GM12878 (cell line): ENCODE results near the gene SWSAP1. TPM values are rescaled to one million over a fixed set of nuclear protein-coding genes. Genes with fewer than 3 reads are reported as not detected.
"Not testable (repeated sequence)": the region's sequence is repeated elsewhere in the genome, so short reads cannot be mapped to it uniquely, and the experiment has no call there.

Source experiments
- ATAC-seq: fragments of 200-7000 bp; cut with Tn5 transposase; 3 replicates; pipeline ENCODE4 v1.9.1; 2020; ENCODE audit warnings: mild to moderate bottlenecking, moderate library complexity
- BruUV-seq: library from RNA; stranded (reverse); fragments of 400-500 nt; replicated peaks from 2 replicates; lab custom pipeline; 2021; lab: Mats Ljungman, UMichigan
- CTCF ChIA-PET: fragments of 300-600 bp; sonication (Branson Sonifier 250); formaldehyde crosslinking; extraction: SDS; loops from one replicate; lab custom pipeline; 2021; ENCODE audit warnings: inconsistent platforms; lab: Yijun Ruan, JAX
- POLR2A ChIA-PET: fragments of 350-600 bp; formaldehyde crosslinking; extraction: SDS; loops from one replicate; lab custom pipeline; 2021; ENCODE audit warnings: inconsistent platforms; lab: Charles Lee
- RAD21 ChIA-PET: fragments of 300-600 bp; sonication (Branson Sonifier 250); formaldehyde crosslinking; loops from one replicate; lab custom pipeline; 2023; ENCODE audit warnings: antibody characterized with exemption; ENCODE audit not compliant: unreplicated experiment; lab: Charles Lee
- SMC1A ChIA-PET: fragments of 300-600 bp; sonication (Branson Sonifier 250); formaldehyde crosslinking; loops from one replicate; lab custom pipeline; 2023; ENCODE audit not compliant: unreplicated experiment, uncharacterized antibody; lab: Charles Lee
- DNase-seq: peaks from one replicate; pipeline ENCODE4 v3.0.0-alpha.2; 2011; ENCODE audit warnings: low read depth, low spot score
- FAIRE-seq: peaks from 3 replicates; lab custom pipeline; 2011; peaks lifted over from hg19 to GRCh38; lab: Jason Lieb, UNC
- H2AFZ ChIP-seq: 2 replicates; pipeline ENCODE4 v1.6.0; 2011; ENCODE audit warnings: low read depth, low read length, control low read depth; ENCODE audit not compliant: control insufficient read depth
- H3K27ac ChIP-seq: 2 replicates; pipeline ENCODE4 v1.5.1; 2011; ENCODE audit warnings: control low read depth; ENCODE audit not compliant: control insufficient read depth, insufficient read depth
- H3K27me3 ChIP-seq, 2 experiments: replicated peaks in 1 of 2; 2 replicates each; pipeline versions ENCODE4 v1.6.0 to v1.6.1; 2011; ENCODE audit warnings: low read length in 1 of 2; ENCODE audit not compliant: control insufficient read depth in 2 of 2, insufficient read depth in 2 of 2
- H3K36me3 ChIP-seq, 2 experiments: 2 replicates each; pipeline ENCODE4 v1.5.1; 2011; ENCODE audit warnings: low read length in 1 of 2; ENCODE audit not compliant: control insufficient read depth in 2 of 2, insufficient read depth in 2 of 2
- H3K4me1 ChIP-seq: 2 replicates; pipeline ENCODE4 v1.6.1; 2011; ENCODE audit warnings: mild to moderate bottlenecking, low read length, moderate library complexity, mixed read lengths; ENCODE audit not compliant: control insufficient read depth, insufficient read depth
- H3K4me2 ChIP-seq: 2 replicates; pipeline ENCODE4 v1.6.0; 2011; ENCODE audit warnings: control low read depth; ENCODE audit not compliant: control insufficient read depth, insufficient read depth
- H3K4me3 ChIP-seq: fragments of 200-600 bp; sonication (generic); 2 replicates; pipeline ENCODE4 v1.5.1; 2016
- H3K79me2 ChIP-seq: 2 replicates; pipeline ENCODE4 v1.6.0; 2011; ENCODE audit warnings: low read length; ENCODE audit not compliant: control insufficient read depth, insufficient read depth
- H3K9ac ChIP-seq: 2 replicates; pipeline ENCODE4 v1.8.0; 2011; ENCODE audit warnings: low read length, control low read depth, mixed read lengths; ENCODE audit not compliant: control insufficient read depth, insufficient read depth
- H3K9me3 ChIP-seq: replicated peaks from 3 replicates; pipeline ENCODE4 v1.5.1; 2011; ENCODE audit warnings: mild to moderate bottlenecking, low read length; ENCODE audit not compliant: control insufficient read depth, insufficient read depth
- H4K20me1 ChIP-seq: 2 replicates; pipeline ENCODE4 v1.6.0; 2011; ENCODE audit not compliant: control insufficient read depth, insufficient read depth
- E4F1 ChIP-seq: fragments of 450-650 bp; IDR thresholded peaks from 2 replicates; pipeline ENCODE4 v1.6.1; 2018; ENCODE audit warnings: borderline replicate concordance, mild to moderate bottlenecking; ENCODE audit not compliant: partially characterized antibody
- REST ChIP-seq: IDR thresholded peaks from 2 replicates; pipeline ENCODE4 v1.6.1; 2012; ENCODE audit warnings: mild to moderate bottlenecking, low read depth, low read length
- WGBS: methylation state at CpG from one replicate; pipeline ENCODE4 v1.1.6; 2016; ENCODE audit warnings: low lambda C conversion rate; ENCODE audit not compliant: insufficient replicate concordance, insufficient coverage; ENCODE audit errors: missing lambda C conversion rate; 5-methylcytosine and 5-hydroxymethylcytosine counted together
- in situ Hi-C: fragments of 300-500 bp; cut with MboI; formaldehyde crosslinking; loops from 9 replicates; pipeline ENCODE4 v1.14.3; 2018; ENCODE audit warnings: mixed read lengths
- intact Hi-C: fragments of 100-400 bp; cut with micrococcal nuclease; formaldehyde crosslinking; loops from one replicate; pipeline ENCODE4 v1.14.2; 2022; ENCODE audit not compliant: unreplicated experiment
- polyA plus RNA-seq, 11 experiments: library from polyadenylated mRNA; depleted of rRNA in 4 of 11; unstranded in 6 of 11; stranded (reverse) in 5 of 11; fragments of >200 nt; fragmentation: Nextera tagmentation in 4 of 11; fragmentation: Illumina TruSeq in 1 of 11; extraction: Ambion mirVana in 4 of 11; extraction: Trizol in 1 of 11; gene quantifications; 1 replicate in 1 of 11; 2 replicates in 10 of 11; pipeline versions ENCODE4 v1.2.1 to v1.2.3, GENCODE V29; 2011 to 2016; ENCODE audit warnings: inconsistent platforms in 2 of 11, missing spikeins in 2 of 11, low read depth in 1 of 11
- total RNA-seq, 4 experiments: library from RNA; depleted of rRNA in 3 of 4; stranded (reverse); fragments of >200 nt in 3 of 4; fragmentation: Illumina TruSeq in 1 of 4; extraction: Trizol in 1 of 4; gene quantifications; 2 replicates each; pipeline versions ENCODE4 v1.2.1 to v1.2.3, GENCODE V29; 2013 to 2021

SWSAP1 gene
- total and polyA plus RNA-seq, 10 of the 15 experiments (the other 5 are each of a cell fraction or from before 2014, with no cell fraction given): 0.18 to 6.5 (median 2.4) TPM

- RAD21 ChIA-PET: no interaction called here
- CTCF ChIA-PET: no interaction called here
- POLR2A ChIA-PET: interaction anchor here (0.6 kb wide), 1 partner anchor 8 kb away, joined by 3 read pairs; no protein-coding TSS in a partner anchor
Measured at GRCh38 chr19:11349171-11349570, 25.3 kb upstream of the SWSAP1 start.

GRCh38 chr19:11354102-11354501 lies 20.4 kb upstream of the SWSAP1 start:
- H4K20me1 ChIP-seq, H3K36me3 ChIP-seq, intact Hi-C loops, DNase-seq, H3K9ac ChIP-seq, H3K4me1 ChIP-seq, in situ Hi-C loops, CTCF ChIA-PET, ATAC-seq, H3K27ac ChIP-seq, BruUV-seq, H3K27me3 ChIP-seq, H3K4me3 ChIP-seq, FAIRE-seq, H2AFZ ChIP-seq, H3K4me2 ChIP-seq, RAD21 ChIA-PET, H3K79me2 ChIP-seq, H3K9me3 ChIP-seq, SMC1A ChIA-PET: not testable (repeated sequence)
- POLR2A ChIA-PET: interaction anchor here (0.6 kb wide), 1 partner anchor 762 kb away, joined by 3 read pairs; no protein-coding TSS in a partner anchor
- 84% methylated on average over 4 of the region's 4 CpGs for WGBS

More at GRCh38 chr19:11349171-11349570, 25.3 kb upstream of the SWSAP1 start:
- peaks cover 5% of the 10 kb centered on the region; the same call in 2 of the 3 replicates for H3K9me3 ChIP-seq
- in situ Hi-C loops: no loop called here
- DNase-seq (no peak), FAIRE-seq (no peak), ATAC-seq (no peak)
- H3K4me3 ChIP-seq: no peak overlapping the region
- H3K27ac ChIP-seq: no peak overlapping the region
- H3K79me2 ChIP-seq: peaks cover 10% of the 10 kb centered on the region
- peaks cover 11% of the 10 kb centered on the region for H3K4me1 ChIP-seq
- peak; percentile 48; the same call in 1 of the 2 replicates for TF ChIP-seq REST
- no peak for TF ChIP-seq E4F1
- no peak overlapping the region for H2AFZ ChIP-seq
- BruUV-seq: no TSS peak
- no peaks in the 10 kb centered on the region for H3K36me3 ChIP-seq
- H3K4me2 ChIP-seq: no peak overlapping the region
- SMC1A ChIA-PET: no interaction called here
- 70% methylated on average over 4 of the region's 4 CpGs for WGBS
- no peaks in the 10 kb centered on the region for H3K27me3 ChIP-seq
- H4K20me1 ChIP-seq: no peaks in the 10 kb centered on the region
- intact Hi-C loops: no loop called here
- H3K9ac ChIP-seq: no peak overlapping the region
